Hair follicle dermal papilla cell (primary cell): ENCODE results near the gene DHRS7C. TPM values are rescaled to one million over a fixed set of nuclear protein-coding genes. Genes with fewer than 3 reads are reported as not detected.

Experiments
- total RNA-seq: library from RNA; depleted of rRNA; stranded (reverse); fragments of >200 nt; gene quantifications from 2 replicates; pipeline ENCODE4 v1.2.3, GENCODE V29; 2012

Gene DHRS7C
- not detected in 2 replicates for total RNA-seq

GRCh38 chr17:9790889-9791876, at the start of gene DHRS7C:
TSS of gene DHRS7C (minus strand) at chr17:9791592. CDS start at chr17:9791284, 308 bp downstream.

GRCh38 chr17:9825641-9826150, 34.3 kb upstream of the DHRS7C start, which contains the start of gene GLP2R:
TSS of gene GLP2R (plus strand) at chr17:9825924. CDS start at chr17:9826064, 140 bp downstream.

GRCh38 chr17:9821921-9822320, 30.5 kb upstream of the DHRS7C start, which contains the start of gene GSG1L2:
TSS of gene GSG1L2 (minus strand) at chr17:9822079. CDS start at chr17:9822071, 8 bp downstream.

Other genes starting within 250 kb of the DHRS7C start
- gene STX8, start 215.8 kb downstream of the DHRS7C start, total RNA-seq, result 46.4 and 60.4 TPM in 2 replicates
- gene CFAP52, start 214.9 kb downstream of the DHRS7C start, total RNA-seq, result 0.36 and 0.65 TPM in 2 replicates
- gene USP43, start 146.1 kb downstream of the DHRS7C start, total RNA-seq, result 0.49 TPM in 2 replicates
- not detected in 2 replicates for gene GSG1L2, start 30.5 kb upstream of the DHRS7C start, total RNA-seq
- gene GLP2R, start 34.3 kb upstream of the DHRS7C start, total RNA-seq, result not detected in 2 replicates
- under 0.01 and 0.16 TPM in 2 replicates for gene RCVRN, start 113.7 kb upstream of the DHRS7C start, total RNA-seq